GM12874 (cell line): Measurements from ENCODE around the gene LPIN2.

ENCODE experiments used
- CTCF ChIP-seq: IDR thresholded peaks from 2 replicates; pipeline ENCODE4 v1.5.1; 2011; ENCODE audit warnings: low read depth, mild to moderate bottlenecking, control low read depth, low read length, moderate library complexity; ENCODE audit not compliant: insufficient read depth

LPIN2 gene

DNA sequence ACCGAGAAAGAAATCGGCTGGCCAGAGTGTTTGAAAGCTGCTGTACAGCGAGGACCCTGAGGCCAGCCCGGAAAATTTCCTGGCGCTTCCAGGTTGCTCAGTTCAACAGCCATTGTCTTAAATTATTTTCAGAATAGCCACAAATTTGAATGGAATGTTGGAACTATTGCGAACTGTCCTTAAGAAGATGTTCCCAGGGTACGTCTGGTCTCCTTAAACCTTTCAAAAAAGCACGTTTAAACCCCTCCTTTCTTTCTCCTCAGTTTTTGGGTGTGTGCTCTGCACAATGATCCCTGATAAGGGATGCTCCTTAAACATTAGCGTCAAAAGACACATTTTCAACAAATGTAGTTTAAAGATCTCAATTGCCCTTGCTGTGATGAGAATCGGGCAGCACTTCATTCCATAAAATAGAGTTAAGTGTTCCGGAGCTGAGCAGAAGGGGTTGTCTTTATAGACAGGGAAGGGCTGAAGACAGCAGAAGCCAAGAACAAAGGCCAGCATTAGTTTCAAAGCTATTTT lies 14.5 kb upstream of the LPIN2 start:
- no peak for TF ChIP-seq CTCF

GRCh38 chr18:3025544-3025943 lies 12.6 kb upstream of the LPIN2 start:
- TF ChIP-seq CTCF, result no peak

DNA sequence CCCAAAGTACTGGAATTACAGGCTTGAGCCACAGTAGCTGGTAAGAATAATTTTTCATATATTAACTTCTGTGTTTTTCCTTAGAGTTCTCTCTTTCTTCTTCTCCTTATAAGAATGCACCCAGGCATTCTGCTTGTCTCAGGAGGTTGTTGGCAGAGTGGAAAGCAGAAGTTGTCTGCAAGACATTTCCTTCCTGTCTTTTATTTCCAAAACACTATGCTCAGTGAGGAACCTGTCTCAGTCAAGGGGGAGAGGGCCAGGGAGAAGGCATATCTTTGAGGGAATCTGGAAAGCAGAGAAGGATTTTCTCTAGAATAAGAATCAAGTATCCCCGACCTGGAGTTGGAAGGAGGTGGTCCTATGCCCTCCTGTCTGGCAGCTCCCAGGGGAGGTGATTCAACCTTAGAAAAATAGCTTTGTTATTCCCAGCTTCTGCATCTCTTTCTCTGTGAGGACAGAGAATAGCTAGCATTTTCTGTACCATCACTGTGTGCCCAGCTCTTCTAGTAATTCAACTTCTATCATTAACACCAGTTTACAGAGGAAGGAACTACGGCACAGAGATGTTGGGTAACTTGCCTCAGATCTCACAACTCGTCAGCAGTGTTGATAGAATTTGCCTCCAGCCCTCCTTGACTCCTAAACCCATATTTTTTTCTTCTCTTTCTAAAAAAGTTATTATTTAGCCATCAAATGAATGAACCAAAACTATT lies 3.8 kb upstream of the LPIN2 start:
- TF ChIP-seq CTCF, result no peak

- no peak for TF ChIP-seq CTCF
Measured at GRCh38 chr18:3015851-3016250, 2.9 kb upstream of the LPIN2 start.

DNA sequence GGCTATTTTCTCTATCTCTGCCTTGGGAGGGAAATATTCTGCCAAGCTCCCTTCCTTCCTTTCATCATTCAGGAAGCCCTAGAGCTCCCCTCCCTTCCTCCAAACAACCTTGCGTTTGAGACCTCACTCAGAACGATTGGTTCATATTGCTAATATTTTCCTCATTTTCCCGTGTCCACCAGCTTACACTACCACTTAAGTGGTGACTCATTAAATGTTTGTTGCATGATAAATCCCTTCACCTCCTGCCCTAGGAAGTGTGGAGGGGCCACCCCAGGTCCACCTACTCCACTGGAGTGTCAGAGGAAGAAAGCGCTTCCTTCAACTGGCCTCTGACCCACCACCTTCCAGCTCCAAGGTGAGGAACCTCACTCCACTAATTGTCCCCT lies 2.3 kb upstream of the LPIN2 start:
- TF ChIP-seq CTCF, result no peak

GRCh38 chr18:3014503-3015203 lies 1.7 kb upstream of the LPIN2 start:
- no peak for TF ChIP-seq CTCF

DNA sequence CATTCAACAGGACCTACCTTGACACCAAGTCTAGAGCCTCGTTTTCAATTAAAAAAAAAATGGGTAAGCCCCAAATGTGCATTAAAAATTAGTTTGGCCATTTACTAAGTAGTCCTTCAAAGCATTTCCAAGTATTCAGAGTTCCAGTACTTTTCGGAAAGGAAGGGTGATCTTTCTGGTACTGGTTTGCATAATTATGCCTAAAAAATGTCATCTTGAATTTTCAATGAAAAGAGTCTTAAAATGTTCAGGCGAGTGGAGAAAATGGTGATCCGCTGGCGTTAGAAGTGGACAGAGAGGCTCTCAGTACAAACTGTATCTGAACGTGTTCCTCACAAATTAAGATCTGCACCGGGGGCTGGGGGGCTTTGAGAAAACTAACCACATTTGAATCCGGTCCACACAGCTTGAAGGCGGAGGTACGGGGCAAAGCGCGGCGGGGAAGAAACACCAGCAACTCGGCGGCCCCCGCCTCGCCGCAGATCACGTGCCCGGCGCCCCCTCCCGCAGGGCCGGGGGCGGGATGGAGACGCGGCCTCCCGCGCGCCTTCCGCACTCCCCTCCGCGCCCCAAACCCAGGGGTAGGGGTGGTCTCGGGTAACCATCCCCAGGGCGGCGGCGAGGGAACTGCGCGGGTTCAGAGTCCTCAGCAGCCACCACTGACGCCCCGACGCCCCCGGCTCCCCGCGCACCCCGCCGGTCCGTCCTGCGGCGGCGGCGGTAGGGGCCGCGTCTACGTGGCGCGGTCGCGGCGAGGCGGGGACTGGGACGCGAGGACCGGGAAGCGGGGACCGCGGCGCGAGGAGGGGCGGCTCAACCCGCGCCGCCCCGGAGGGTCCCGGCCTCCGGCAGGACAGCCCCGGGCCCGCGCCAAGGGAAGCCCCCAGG lies 564 bp downstream of the LPIN2 start:
- TF ChIP-seq CTCF, result no peak
